Endothelial cell of umbilical vein (primary cell): ENCODE data around the gene CTIF. TPM values are rescaled to one million over a fixed set of nuclear protein-coding genes. Genes with fewer than 3 reads are reported as not detected.
A peak's percentile ranks its signal among the peaks of the same experiment; 100 is the strongest.

Experiments
- BruUV-seq: library from RNA; stranded (reverse); fragments of 400-500 nt; replicated peaks from 2 replicates; lab custom pipeline; 2021; lab: Mats Ljungman, UMichigan
- CTCF ChIA-PET: fragments of 300-600, 350-600 bp; sonication (Branson Sonifier 250); formaldehyde crosslinking; loops from one replicate; lab custom pipeline; 2021; ENCODE audit warnings: antibody characterized with exemption, inconsistent platforms; lab: Charles Lee
- POLR2A ChIA-PET: fragments of 300-600, 350-600 bp; sonication (Branson Sonifier 250); formaldehyde crosslinking; loops from one replicate; lab custom pipeline; 2021; ENCODE audit warnings: antibody characterized with exemption, inconsistent platforms; lab: Charles Lee
- DNase-seq: peaks from one replicate; pipeline ENCODE4 v3.0.0-alpha.2; 2011; ENCODE audit warnings: low read depth, low spot score
- FAIRE-seq: peaks from 2 replicates; lab custom pipeline; 2011; peaks lifted over from hg19 to GRCh38; lab: Jason Lieb, UNC
- H2AFZ ChIP-seq: 2 replicates; pipeline ENCODE4 v1.6.0; 2012; ENCODE audit warnings: low read depth, low read length, control low read depth, inconsistent platforms
- H3K27ac ChIP-seq: 2 replicates; pipeline ENCODE4 v1.5.1; 2011; ENCODE audit warnings: low read depth, mild to moderate bottlenecking, control low read depth, low read length, moderate library complexity; ENCODE audit not compliant: insufficient read depth
- H3K27me3 ChIP-seq, 2 experiments: 2 replicates each; pipeline versions ENCODE4 v1.6.0 to v1.6.1; 2011; ENCODE audit warnings: low read length in 2 of 2, mixed read lengths in 1 of 2; ENCODE audit not compliant: control insufficient read depth in 2 of 2, insufficient read depth in 2 of 2
- H3K36me3 ChIP-seq, 2 experiments: 2 replicates in 1 of 2; 3 replicates in 1 of 2; pipeline ENCODE4 v1.5.1; 2011; ENCODE audit warnings: low read length in 2 of 2, mild to moderate bottlenecking in 1 of 2, moderate library complexity in 1 of 2; ENCODE audit not compliant: control insufficient read depth in 2 of 2, insufficient read depth in 2 of 2; ENCODE audit errors: extremely low read depth in 1 of 2
- H3K4me1 ChIP-seq: 3 replicates; pipeline ENCODE4 v1.5.1; 2011; ENCODE audit warnings: mild to moderate bottlenecking, low read length; ENCODE audit not compliant: control insufficient read depth, insufficient read depth; ENCODE audit errors: extremely low read depth
- H3K4me2 ChIP-seq: 2 replicates; pipeline ENCODE4 v1.6.1; 2011; ENCODE audit warnings: low read length, control low read depth, mixed read lengths; ENCODE audit not compliant: insufficient read depth
- H3K4me3 ChIP-seq, 3 experiments: fragments of 200-600 bp in 1 of 3; sonication (generic), shearing (Covaris generic) in 1 of 3; replicated peaks in 1 of 3; 2 replicates each; pipeline ENCODE4 v1.5.1; 2011 to 2016; ENCODE audit warnings: control low read depth in 3 of 3, low read length in 3 of 3, mild to moderate bottlenecking in 2 of 3, inconsistent platforms in 1 of 3, low read depth in 1 of 3, moderate library complexity in 1 of 3; ENCODE audit not compliant: insufficient read depth in 1 of 3
- H3K79me2 ChIP-seq: 2 replicates; pipeline ENCODE4 v1.6.0; 2012; ENCODE audit warnings: low read length, inconsistent platforms; ENCODE audit not compliant: control insufficient read depth, insufficient read depth
- H3K9ac ChIP-seq: replicated peaks from 2 replicates; pipeline ENCODE3; 2011; ENCODE audit warnings: low read length, control low read depth; ENCODE audit not compliant: insufficient read depth; ENCODE audit errors: extremely low read depth
- H3K9me1 ChIP-seq: replicated peaks from 3 replicates; pipeline ENCODE4 v1.6.0; 2011; ENCODE audit warnings: mild to moderate bottlenecking, low read length; ENCODE audit not compliant: control insufficient read depth, insufficient read depth; ENCODE audit errors: extremely low read depth
- H3K9me3 ChIP-seq: replicated peaks from 2 replicates; pipeline ENCODE4 v1.5.1; 2012; ENCODE audit warnings: low read length, inconsistent platforms; ENCODE audit not compliant: control insufficient read depth, insufficient read depth
- H4K20me1 ChIP-seq: replicated peaks from 2 replicates; pipeline ENCODE3; 2011; ENCODE audit warnings: mild to moderate bottlenecking, low read length; ENCODE audit not compliant: control insufficient read depth, insufficient read depth; ENCODE audit errors: extremely low read depth
- CTCF ChIP-seq, 2 donors: IDR thresholded peaks; 1 replicate in 1 of 2; 2 replicates in 1 of 2; pipeline ENCODE4 v1.5.1; 2011; ENCODE audit warnings: low read length in 2 of 2, mild to moderate bottlenecking in 2 of 2, moderate library complexity in 2 of 2, control low read depth in 1 of 2, inconsistent platforms in 1 of 2, low read depth in 1 of 2; ENCODE audit not compliant: insufficient read depth in 1 of 2; ENCODE audit errors: extremely low read depth in 1 of 2
- EZH2 ChIP-seq: IDR thresholded peaks from 2 replicates; pipeline ENCODE4 v1.6.1; 2012; ENCODE audit warnings: borderline replicate concordance, low read depth, mild to moderate bottlenecking, moderate library complexity, low read length, inconsistent platforms; ENCODE audit not compliant: severe bottlenecking
- FOS ChIP-seq: IDR thresholded peaks from 2 replicates; pipeline ENCODE4 v1.6.1; 2011; ENCODE audit warnings: mild to moderate bottlenecking, low read length, moderate library complexity, borderline replicate concordance; ENCODE audit not compliant: insufficient read depth
- GATA2 ChIP-seq: IDR thresholded peaks from 2 replicates; pipeline ENCODE4 v1.7.0; 2011; ENCODE audit warnings: low read depth, mild to moderate bottlenecking, moderate library complexity, mixed read lengths, low read length; ENCODE audit not compliant: insufficient read length, insufficient read depth
- JUN ChIP-seq: IDR thresholded peaks from 2 replicates; pipeline ENCODE4 v1.6.1; 2011; ENCODE audit warnings: borderline replicate concordance, low read depth; ENCODE audit not compliant: insufficient read length, insufficient read depth
- MAX ChIP-seq: IDR thresholded peaks from 2 replicates; pipeline ENCODE4 v1.6.1; 2011; ENCODE audit not compliant: insufficient read depth, insufficient read length
- MYC ChIP-seq: IDR thresholded peaks from one replicate; pipeline ENCODE4 v1.6.1; 2011; ENCODE audit warnings: mild to moderate bottlenecking, low read depth, low read length
- POLR2A ChIP-seq: IDR thresholded peaks from 2 replicates; pipeline ENCODE4 v1.6.1; 2012; ENCODE audit warnings: low read depth, mild to moderate bottlenecking, control low read depth, low read length
- POLR2AphosphoS5 ChIP-seq: IDR thresholded peaks from 2 replicates; pipeline ENCODE4 v1.6.1; 2012; ENCODE audit warnings: low read depth, mild to moderate bottlenecking, control low read depth, low read length, moderate library complexity; ENCODE audit not compliant: insufficient read depth
- dilution Hi-C: fragments of 300-500 bp; cut with MboI; formaldehyde crosslinking; loops from one replicate; pipeline ENCODE4 v1.15.0; 2019; ENCODE audit warnings: low sequenced_read_pairs; ENCODE audit not compliant: extremely low pct_ligation_motif_present
- intact Hi-C: fragments of 100-400 bp; cut with micrococcal nuclease; formaldehyde crosslinking; loops from one replicate; pipeline ENCODE4 v1.10.0; 2022
- polyA plus RNA-seq, 4 experiments: library from polyadenylated mRNA; depleted of rRNA in 3 of 4; stranded (reverse) in 3 of 4; unstranded in 1 of 4; fragments of >200 nt; gene quantifications; 2 replicates each; pipeline versions ENCODE4 v1.2.1 to v1.2.3, GENCODE V29; 2011 to 2012; ENCODE audit warnings: missing spikeins in 1 of 4
- total RNA-seq: library from RNA; stranded (reverse); gene quantifications from 2 replicates; pipeline ENCODE4 v1.2.3, GENCODE V29; 2021

CTIF gene
- total and polyA plus RNA-seq, 2 donors (not counting 3 experiments of a cell fraction or from before 2014, with no cell fraction given) = 20.9 to 57.7 TPM

GRCh38 chr18:48696218-48696617, 157.4 kb downstream of the CTIF start:
- no TSS peak for BruUV-seq
- H4K20me1 ChIP-seq = no peaks in the 10 kb centered on the region
- no peaks in the 10 kb centered on the region for H3K9me1 ChIP-seq
- H3K4me2 ChIP-seq = no peak overlapping the region
- H3K9ac ChIP-seq = no peak overlapping the region
- H3K27me3 ChIP-seq = no peaks in the 10 kb centered on the region
- DNase-seq (no peak), FAIRE-seq (no peak)
- POLR2A ChIA-PET = no interaction called here
- dilution Hi-C loops (no loop called here), intact Hi-C loops (no loop called here)
- peaks cover 0 to 2% of the 10 kb centered on the region in 2 experiments for H3K36me3 ChIP-seq
- H3K79me2 ChIP-seq = no peaks in the 10 kb centered on the region
- CTCF ChIA-PET = interaction anchor here (1.0 to 1.7 kb wide), 4 partner anchors 15 to 113 kb away, joined by 3 to 7 read pairs (median 4); no protein-coding TSS in a partner anchor
- peak overlapping the region; percentile 22 for H3K27ac ChIP-seq
- TF ChIP-seq FOS (no peak), POLR2A (no peak), MYC (no peak), GATA2 (no peak), MAX (no peak), EZH2 (no peak), CTCF (IDR thresholded peaks at IDR 0.05; ENCODE audit: extremely low read depth in 1 of 2, insufficient read depth in 1 of 2, low read depth in 1 of 2, low read length in 2 of 2) (no peak), POLR2AphosphoS5 (no peak), JUN (no peak)
- no peak overlapping the region for H3K4me3 ChIP-seq
- peaks cover 22% of the 10 kb centered on the region for H3K4me1 ChIP-seq
- H3K9me3 ChIP-seq = no peaks in the 10 kb centered on the region
- H2AFZ ChIP-seq = no peak overlapping the region
